A549 (cell line): ENCODE measurements around the gene HNRNPLL.

Experiments used
- ESRRA ChIP-seq: fragments of 150-350 bp; IDR thresholded peaks from 2 replicates; pipeline ENCODE4 v1.6.1; 2014; ENCODE audit warnings: mild to moderate bottlenecking, low read length, borderline replicate concordance
- MAFK ChIP-seq: fragments of 450-650 bp; IDR thresholded peaks from 2 replicates; pipeline ENCODE4 v1.6.1; 2014; ENCODE audit not compliant: partially characterized antibody
- NFE2L2 ChIP-seq: fragments of 150-350 bp; conservative IDR thresholded peaks from 2 replicates; pipeline ENCODE4 v1.6.1; 2014; ENCODE audit warnings: low read length
- RFX5 ChIP-seq: fragments of 450-650 bp; IDR thresholded peaks from 2 replicates; pipeline ENCODE4 v1.7.1; 2014; ENCODE audit warnings: antibody characterized with exemption, mild to moderate bottlenecking, moderate library complexity

DNA sequence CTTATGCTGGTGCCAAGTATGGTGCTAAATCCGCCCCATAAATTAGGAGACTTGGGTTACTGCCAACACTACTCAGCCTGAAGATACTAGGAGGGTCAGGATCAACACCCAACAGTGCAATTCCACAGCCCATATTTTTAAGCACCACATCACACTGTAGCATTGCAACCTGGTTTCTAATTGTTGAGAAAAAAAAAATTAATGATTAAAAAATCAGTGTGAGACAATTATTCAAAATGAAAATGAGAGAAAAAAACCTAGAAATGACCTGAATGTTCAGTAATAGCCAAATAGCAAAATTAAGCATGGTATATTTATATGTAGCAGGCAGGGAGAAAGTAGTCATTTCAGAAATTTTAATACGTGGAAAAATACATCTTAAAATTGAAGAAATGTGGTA is 29.2 kb upstream of the HNRNPLL start:
- TF ChIP-seq ESRRA = no peak
- TF ChIP-seq NFE2L2 = no peak
- no peak for TF ChIP-seq MAFK
- no peak for TF ChIP-seq RFX5
